H9 (cell line): ENCODE results near the gene ROBO3. TPM values are rescaled to one million over a fixed set of nuclear protein-coding genes. Genes with fewer than 3 reads are reported as not detected.

Source experiments
- DNase-seq: peaks from one replicate; pipeline ENCODE4 v3.0.0-alpha.2; 2017
- H2AFZ ChIP-seq: one replicate; pipeline ENCODE4 v1.6.1; 2013; ENCODE audit warnings: mild to moderate bottlenecking, low read length, control low read depth, moderate library complexity
- H2AK5ac ChIP-seq: 2 replicates; pipeline ENCODE4 v1.6.1; 2013; ENCODE audit warnings: low read length, control low read depth, mixed read lengths; ENCODE audit not compliant: insufficient read length
- H2BK120ac ChIP-seq: one replicate; pipeline ENCODE4 v1.6.1; 2013; ENCODE audit warnings: low read depth, mild to moderate bottlenecking, low read length, control low read depth, inconsistent platforms; ENCODE audit not compliant: poor library complexity, severe bottlenecking
- H2BK12ac ChIP-seq: 2 replicates; pipeline ENCODE4 v1.6.1; 2013; ENCODE audit warnings: low read length, control low read depth, mixed read lengths, low read depth; ENCODE audit not compliant: insufficient read length
- H2BK15ac ChIP-seq: 2 replicates; pipeline ENCODE4 v1.6.1; 2013; ENCODE audit warnings: low read depth, low read length, control low read depth
- H2BK20ac ChIP-seq: one replicate; pipeline ENCODE4 v1.6.1; 2013; ENCODE audit warnings: low read depth, mild to moderate bottlenecking, low read length, control low read depth, inconsistent platforms; ENCODE audit not compliant: poor library complexity, severe bottlenecking
- H2BK5ac ChIP-seq: 2 replicates; pipeline ENCODE4 v1.6.1; 2013; ENCODE audit warnings: low read length, control low read depth, mixed read lengths; ENCODE audit not compliant: insufficient read length
- H3K14ac ChIP-seq: 2 replicates; pipeline ENCODE4 v1.6.1; 2013; ENCODE audit warnings: low read length, control low read depth; ENCODE audit not compliant: insufficient read depth
- H3K18ac ChIP-seq: 2 replicates; pipeline ENCODE4 v1.6.1; 2013; ENCODE audit warnings: low read depth, mild to moderate bottlenecking, mixed read lengths, low read length, control low read depth; ENCODE audit not compliant: insufficient read length
- H3K23ac ChIP-seq: 2 replicates; pipeline ENCODE4 v1.6.1; 2013; ENCODE audit warnings: low read length, control low read depth, mixed read lengths, low read depth; ENCODE audit not compliant: insufficient read length
- H3K23me2 ChIP-seq: 2 replicates; pipeline ENCODE4 v1.6.1; 2013; ENCODE audit warnings: low read depth, mild to moderate bottlenecking, mixed read lengths, low read length, control low read depth; ENCODE audit not compliant: insufficient read length, poor library complexity, severe bottlenecking
- H3K27ac ChIP-seq: 2 replicates; pipeline ENCODE4 v1.5.1; 2013; ENCODE audit warnings: low read length, control low read depth, mixed read lengths, low read depth; ENCODE audit not compliant: insufficient read length
- H3K27me3 ChIP-seq: 2 replicates; pipeline ENCODE4 v1.6.1; 2013; ENCODE audit warnings: low read length, control low read depth, inconsistent platforms; ENCODE audit not compliant: insufficient read depth
- H3K4ac ChIP-seq: 2 replicates; pipeline ENCODE4 v1.6.1; 2013; ENCODE audit warnings: low read depth, mild to moderate bottlenecking, control low read depth, inconsistent platforms, low read length, moderate library complexity
- H3K4me1 ChIP-seq: 2 replicates; pipeline ENCODE4 v1.6.1; 2013; ENCODE audit warnings: low read length, control low read depth, inconsistent platforms; ENCODE audit not compliant: insufficient read depth
- H3K4me2 ChIP-seq: 2 replicates; pipeline ENCODE4 v1.6.1; 2013; ENCODE audit warnings: low read length, control low read depth, mixed read lengths; ENCODE audit not compliant: insufficient read length, insufficient read depth
- H3K56ac ChIP-seq: 2 replicates; pipeline ENCODE4 v1.6.1; 2013; ENCODE audit warnings: low read depth, mild to moderate bottlenecking, mixed read lengths, low read length, control low read depth; ENCODE audit not compliant: insufficient read length
- H3K79me1 ChIP-seq: 2 replicates; pipeline ENCODE4 v1.6.1; 2013; ENCODE audit warnings: low read depth, mild to moderate bottlenecking, moderate library complexity, low read length, control low read depth, inconsistent platforms; ENCODE audit not compliant: insufficient read depth, poor library complexity, severe bottlenecking
- H3K79me2 ChIP-seq: 2 replicates; pipeline ENCODE4 v1.6.1; 2013; ENCODE audit warnings: low read length, control low read depth, inconsistent platforms; ENCODE audit not compliant: insufficient read depth
- H3K9ac ChIP-seq: 2 replicates; pipeline ENCODE4 v1.6.1; 2013; ENCODE audit warnings: low read length, control low read depth, mixed read lengths; ENCODE audit not compliant: insufficient read length; ENCODE audit errors: extremely low read depth
- H3K9me3 ChIP-seq: one replicate; pipeline ENCODE4 v1.6.1; 2013; ENCODE audit warnings: low read depth, low read length, inconsistent platforms; ENCODE audit not compliant: control insufficient read depth
- H3T11ph ChIP-seq: one replicate; pipeline ENCODE4 v1.6.1; 2013; ENCODE audit warnings: mild to moderate bottlenecking, low read length, control low read depth, inconsistent platforms
- H4K20me1 ChIP-seq: one replicate; pipeline ENCODE4 v1.6.1; 2013; ENCODE audit not compliant: control insufficient read depth, insufficient read length, insufficient read depth
- H4K5ac ChIP-seq: 2 replicates; pipeline ENCODE4 v1.6.1; 2013; ENCODE audit warnings: low read depth, mild to moderate bottlenecking, mixed read lengths, low read length, control low read depth; ENCODE audit not compliant: insufficient read length
- H4K8ac ChIP-seq: replicated peaks from 2 replicates; pipeline ENCODE4 v1.6.1; 2013; ENCODE audit warnings: low read length, control low read depth, mixed read lengths, low read depth; ENCODE audit not compliant: insufficient read length
- H4K91ac ChIP-seq: 2 replicates; pipeline ENCODE4 v1.6.1; 2013; ENCODE audit warnings: low read depth, mild to moderate bottlenecking, moderate library complexity, mixed read lengths, low read length, control low read depth; ENCODE audit not compliant: insufficient read length
- H3K27ac Mint-ChIP-seq, 3 experiments: 2 replicates in 2 of 3; 3 replicates in 1 of 3; pipeline ENCODE4 v1.8.0; 2020 to 2021; ENCODE audit warnings: mixed read lengths in 3 of 3, mild to moderate bottlenecking in 1 of 3, moderate library complexity in 1 of 3
- H3K27me3 Mint-ChIP-seq: 2 replicates; pipeline ENCODE4 v1.8.0; 2021; ENCODE audit warnings: low read depth, mild to moderate bottlenecking, moderate library complexity, mixed read lengths
- H3K36me3 Mint-ChIP-seq, 3 experiments: 2 replicates in 2 of 3; 3 replicates in 1 of 3; pipeline ENCODE4 v1.8.0; 2020 to 2021; ENCODE audit warnings: low read depth in 3 of 3, mixed read lengths in 3 of 3; ENCODE audit not compliant: insufficient read depth in 1 of 3
- H3K4me1 Mint-ChIP-seq, 2 experiments: 2 replicates each; pipeline ENCODE4 v1.8.0; 2020; ENCODE audit warnings: mixed read lengths in 2 of 2
- H3K4me3 Mint-ChIP-seq, 2 experiments: 2 replicates in 1 of 2; 3 replicates in 1 of 2; pipeline ENCODE4 v1.8.0; 2020 to 2021; ENCODE audit warnings: mild to moderate bottlenecking in 2 of 2, mixed read lengths in 2 of 2, moderate library complexity in 1 of 2
- H3K9me3 Mint-ChIP-seq, 2 experiments: 2 replicates in 1 of 2; 3 replicates in 1 of 2; pipeline ENCODE4 v1.8.0; 2020; ENCODE audit warnings: mild to moderate bottlenecking in 2 of 2, mixed read lengths in 2 of 2, moderate library complexity in 1 of 2
- CTCF ChIP-seq: fragments of 200-600 bp; sonication (generic); conservative IDR thresholded peaks from 3 replicates; pipeline ENCODE4 v1.8.0; 2021; ENCODE audit warnings: antibody characterized with exemption, mild to moderate bottlenecking
- WGBS: extraction: QIAGEN DNeasy Blood & Tissue Kit; methylation state at CpG from one replicate; pipeline ENCODE4 v1.1.7; 2013; ENCODE audit warnings: missing lambda C conversion rate, low lambda C conversion rate, mixed read lengths; ENCODE audit not compliant: insufficient read length; ENCODE audit errors: extremely low coverage; 5-methylcytosine and 5-hydroxymethylcytosine counted together
- total RNA-seq: library from RNA; stranded (reverse); gene quantifications from 2 replicates; pipeline ENCODE4 v1.2.1, GENCODE V29; 2021

Gene ROBO3
- total RNA-seq, 1 experiment from 2014 or later, result 12.6 TPM

- H3K27ac ChIP-seq, result no peak overlapping the region
- H3K79me1 ChIP-seq, result no peaks in the 10 kb centered on the region
- H3K79me2 ChIP-seq, result no peaks in the 10 kb centered on the region
- H3K4me2 ChIP-seq, result no peak overlapping the region
- no peak overlapping the region for H3K9ac ChIP-seq
- H2BK20ac ChIP-seq, result no peak overlapping the region
- Mint-ChIP-seq H3K4me1 (peaks cover 4 to 33% of the 10 kb centered on the region in 2 experiments), H3K4me3 (no peak overlapping the region), H3K9me3 (no peaks in the 10 kb centered on the region; a peak in 3 of 5 replicates), H3K27me3 (peaks cover 100% of the 10 kb centered on the region), H3K27ac (no peak overlapping the region), H3K36me3 (no peaks in the 10 kb centered on the region; a peak in 2 of 7 replicates)
- no peaks in the 10 kb centered on the region for H3K4me1 ChIP-seq
- H4K5ac ChIP-seq, result no peak overlapping the region
- no peak overlapping the region for H2BK12ac ChIP-seq
- no peak overlapping the region for H4K8ac ChIP-seq
- TF ChIP-seq CTCF, result no peak
- no peak overlapping the region for H3K56ac ChIP-seq
- H2AK5ac ChIP-seq, result no peak overlapping the region
- no CpG with 5 or more reads among the region's 7 CpGs for WGBS
- no peak overlapping the region for H2BK5ac ChIP-seq
- H3K14ac ChIP-seq, result no peak overlapping the region
- DNase-seq, result no peak
- no peak overlapping the region for H2BK15ac ChIP-seq
- no peak overlapping the region for H2BK120ac ChIP-seq
- H3K9me3 ChIP-seq, result no peaks in the 10 kb centered on the region
- no peak overlapping the region for H3K18ac ChIP-seq
- no peak overlapping the region for H4K91ac ChIP-seq
- peaks cover 70% of the 10 kb centered on the region for H3K27me3 ChIP-seq
- H2AFZ ChIP-seq, result no peak overlapping the region
- H3K4ac ChIP-seq, result no peak overlapping the region
- no peaks in the 10 kb centered on the region for H4K20me1 ChIP-seq
- no peak overlapping the region for H3T11ph ChIP-seq
- no peak overlapping the region for H3K23ac ChIP-seq
- H3K23me2 ChIP-seq, result peaks cover 3% of the 10 kb centered on the region
Measured at GRCh38 chr11:124870430-124870829, 5.2 kb downstream of the ROBO3 start.
